Measurements from ENCODE around the gene EXT2.

EXT2 gene

DNA sequence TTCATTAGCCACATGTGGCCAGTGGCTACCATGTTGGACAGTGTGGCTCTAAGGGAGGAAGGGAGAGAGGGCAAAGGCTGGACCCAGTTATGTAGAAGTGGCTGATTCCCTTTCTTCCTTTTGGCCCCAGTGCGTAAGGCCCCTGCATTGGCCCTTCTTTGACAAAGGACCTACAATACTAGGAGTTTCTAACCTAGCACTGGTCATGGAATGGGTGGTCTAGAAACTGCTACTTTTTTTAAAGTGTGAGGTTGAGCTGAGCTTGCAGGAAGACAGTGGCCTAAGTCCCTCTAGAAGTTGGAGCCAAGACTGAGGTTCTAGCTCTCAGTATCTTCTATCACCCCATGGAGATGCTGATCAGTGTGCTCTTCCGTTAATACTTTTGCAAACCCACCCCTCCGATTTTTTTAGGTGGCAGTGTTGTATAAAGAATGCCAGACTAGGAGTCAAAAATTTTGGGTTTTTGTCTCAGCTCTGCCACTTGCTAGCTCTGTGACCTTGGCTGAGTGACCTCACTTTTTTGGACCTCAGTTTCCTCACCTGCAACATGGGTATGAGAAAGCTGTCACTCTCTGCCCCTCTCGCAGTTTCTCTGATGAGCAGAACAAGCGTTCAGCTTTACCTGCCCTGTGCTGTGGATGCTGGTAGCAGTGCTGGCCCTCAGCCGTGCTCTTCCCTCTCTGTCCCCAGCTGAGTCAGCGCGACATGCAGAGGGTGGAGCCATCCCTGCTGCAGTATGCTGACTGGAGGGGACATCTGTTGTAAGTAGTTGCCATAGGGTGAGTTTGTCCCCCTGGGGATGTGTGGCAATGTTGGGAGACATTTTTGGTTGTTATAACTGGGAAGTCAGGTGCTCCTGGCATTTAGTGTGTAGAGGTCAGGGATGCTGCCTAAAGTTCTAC is 22.5 kb upstream of the EXT2 start:
- TF ChIP-seq, protein P1, sequence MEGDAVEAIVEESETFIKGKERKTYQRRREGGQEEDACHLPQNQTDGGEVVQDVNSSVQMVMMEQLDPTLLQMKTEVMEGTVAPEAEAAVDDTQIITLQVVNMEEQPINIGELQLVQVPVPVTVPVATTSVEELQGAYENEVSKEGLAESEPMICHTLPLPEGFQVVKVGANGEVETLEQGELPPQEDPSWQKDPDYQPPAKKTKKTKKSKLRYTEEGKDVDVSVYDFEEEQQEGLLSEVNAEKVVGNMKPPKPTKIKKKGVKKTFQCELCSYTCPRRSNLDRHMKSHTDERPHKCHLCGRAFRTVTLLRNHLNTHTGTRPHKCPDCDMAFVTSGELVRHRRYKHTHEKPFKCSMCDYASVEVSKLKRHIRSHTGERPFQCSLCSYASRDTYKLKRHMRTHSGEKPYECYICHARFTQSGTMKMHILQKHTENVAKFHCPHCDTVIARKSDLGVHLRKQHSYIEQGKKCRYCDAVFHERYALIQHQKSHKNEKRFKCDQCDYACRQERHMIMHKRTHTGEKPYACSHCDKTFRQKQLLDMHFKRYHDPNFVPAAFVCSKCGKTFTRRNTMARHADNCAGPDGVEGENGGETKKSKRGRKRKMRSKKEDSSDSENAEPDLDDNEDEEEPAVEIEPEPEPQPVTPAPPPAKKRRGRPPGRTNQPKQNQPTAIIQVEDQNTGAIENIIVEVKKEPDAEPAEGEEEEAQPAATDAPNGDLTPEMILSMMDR (IDR thresholded peaks at IDR 0.05; ENCODE audit: low read depth, low read length): no peak
- H3K4me3 ChIP-seq (ENCODE audit: low read depth, low read length): no peak overlapping the region

DNA sequence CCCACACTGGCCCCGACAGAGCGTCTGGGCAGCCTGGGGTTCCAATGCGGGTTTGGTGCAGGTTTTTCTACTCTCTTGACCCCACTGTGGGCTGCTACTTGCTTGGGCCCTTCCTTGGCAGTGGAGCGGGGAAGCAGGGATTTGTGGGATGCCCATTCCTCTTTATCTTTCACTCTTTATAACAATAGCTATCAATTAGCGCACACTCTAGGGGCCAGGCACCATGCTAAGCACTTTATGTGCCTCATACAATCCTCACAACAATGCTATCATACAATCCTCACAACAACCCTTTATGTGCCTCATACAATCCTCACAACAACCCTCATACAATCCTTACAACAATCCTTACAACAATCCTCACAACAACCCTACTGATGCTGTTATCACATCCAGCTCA is 16.7 kb upstream of the EXT2 start:
- TF ChIP-seq, protein P1 (IDR thresholded peaks at IDR 0.05; ENCODE audit: low read depth, low read length): no peak
- H3K4me3 ChIP-seq (ENCODE audit: low read depth, low read length): no peak overlapping the region

DNA sequence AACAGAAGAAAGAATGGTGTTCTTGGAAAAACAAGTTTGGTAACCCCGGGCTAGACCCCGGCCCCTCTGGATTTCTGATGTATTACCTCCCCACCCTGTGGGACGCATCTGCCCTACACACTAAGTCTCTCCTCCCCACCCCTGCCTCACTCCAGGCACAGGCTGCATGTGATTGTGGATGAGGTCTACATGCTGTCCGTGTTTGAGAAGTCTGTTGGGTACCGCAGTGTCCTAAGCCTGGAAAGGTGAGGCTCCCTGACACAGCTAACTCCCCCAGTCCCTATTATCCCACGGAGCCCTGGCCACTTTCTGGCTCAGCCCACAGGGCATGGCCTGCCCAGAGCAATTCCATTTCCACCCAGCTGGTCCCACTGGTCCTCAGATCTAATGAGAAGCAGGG is 16.1 kb upstream of the EXT2 start:
- TF ChIP-seq, protein P1 (IDR thresholded peaks at IDR 0.05; ENCODE audit: low read depth, low read length): no peak
- H3K4me3 ChIP-seq (ENCODE audit: low read depth, low read length): no peak overlapping the region

DNA sequence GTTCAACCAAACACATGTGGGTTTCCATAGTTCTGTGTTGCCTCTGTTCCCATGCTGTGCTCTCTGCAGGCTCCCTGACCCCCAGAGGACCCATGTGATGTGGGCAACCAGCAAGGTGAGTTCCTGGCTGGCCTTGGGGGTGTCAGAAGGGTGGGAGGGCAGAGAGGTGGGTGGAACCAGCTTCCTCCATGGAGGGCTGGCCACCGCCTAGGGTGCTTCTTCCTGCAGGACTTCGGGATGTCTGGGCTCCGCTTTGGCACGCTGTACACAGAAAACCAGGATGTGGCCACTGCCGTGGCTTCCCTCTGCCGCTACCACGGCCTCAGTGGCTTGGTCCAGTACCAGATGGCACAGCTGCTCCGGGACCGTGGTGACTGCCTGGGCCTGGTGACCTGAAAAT is 14.5 kb upstream of the EXT2 start:
- no peak overlapping the region for H3K4me3 ChIP-seq (ENCODE audit: low read depth, low read length)
- TF ChIP-seq, protein P1 (IDR thresholded peaks at IDR 0.05; ENCODE audit: low read depth, low read length): no peak

DNA sequence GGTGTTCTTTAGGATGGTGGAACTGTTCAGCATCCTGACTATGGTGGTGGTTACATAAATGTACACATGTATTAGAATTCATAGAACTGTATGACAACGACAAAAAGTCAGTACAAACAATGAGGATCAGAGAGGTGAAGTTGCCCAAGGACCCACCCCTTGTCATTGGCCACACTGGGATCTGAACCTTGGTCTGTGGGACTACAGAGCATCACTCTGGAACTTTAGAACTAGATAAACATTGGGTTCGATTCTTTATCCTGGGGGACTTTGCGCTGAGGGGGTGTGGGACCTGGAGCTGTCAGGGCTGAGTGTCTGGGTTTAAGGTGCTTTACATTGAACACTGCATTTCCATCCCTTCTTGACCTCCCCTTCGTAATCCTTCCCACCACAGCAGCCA is 12.8 kb upstream of the EXT2 start:
- no peak overlapping the region for H3K4me3 ChIP-seq (ENCODE audit: low read depth, low read length)
- TF ChIP-seq, protein P1 (IDR thresholded peaks at IDR 0.05; ENCODE audit: low read depth, low read length): no peak

DNA sequence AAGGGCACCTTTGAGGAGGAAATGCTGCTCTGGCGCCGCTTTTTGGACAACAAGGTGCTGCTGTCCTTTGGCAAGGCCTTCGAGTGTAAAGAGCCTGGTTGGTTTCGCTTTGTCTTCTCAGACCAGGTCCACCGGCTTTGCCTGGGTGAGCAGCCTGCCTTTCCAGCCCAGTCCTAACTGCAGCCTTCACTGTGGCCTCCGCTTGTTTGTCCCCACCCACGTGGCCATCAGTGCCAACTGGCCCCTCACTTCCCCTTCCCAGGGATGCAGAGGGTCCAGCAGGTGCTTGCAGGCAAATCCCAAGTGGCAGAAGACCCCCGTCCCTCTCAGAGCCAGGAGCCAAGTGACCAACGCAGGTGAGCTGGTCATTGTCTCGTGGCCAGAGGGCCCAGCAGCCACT is 12.0 kb upstream of the EXT2 start:
- H3K4me3 ChIP-seq (ENCODE audit: low read depth, low read length): no peak overlapping the region
- TF ChIP-seq, protein P1 (IDR thresholded peaks at IDR 0.05; ENCODE audit: low read depth, low read length): no peak

DNA sequence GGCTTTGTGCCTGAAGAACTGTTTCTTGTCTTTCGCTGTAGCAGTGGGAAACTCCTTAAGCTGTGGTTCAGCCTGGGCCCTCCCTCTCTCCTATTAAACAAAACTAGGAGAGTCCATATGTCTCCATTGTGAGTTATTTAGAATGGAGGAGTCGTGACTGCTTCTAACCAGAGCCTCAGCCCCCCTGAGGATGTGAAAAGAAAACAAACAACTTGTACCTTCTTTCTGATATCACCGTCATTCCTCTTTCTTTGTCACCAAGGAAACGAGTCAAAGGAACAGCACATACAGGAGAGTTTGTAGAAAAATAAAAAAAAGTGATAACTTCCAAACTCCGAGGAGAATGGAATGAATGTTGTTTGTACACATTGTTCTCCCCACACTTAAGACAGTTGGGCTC is 11.6 kb upstream of the EXT2 start:
- H3K4me3 ChIP-seq (ENCODE audit: low read depth, low read length): no peak overlapping the region
- TF ChIP-seq, protein P1 (IDR thresholded peaks at IDR 0.05; ENCODE audit: low read depth, low read length): no peak
